C4-2B (cell line): Measurements from ENCODE around the gene HERPUD2.

Source experiments
- H3K27ac ChIP-seq: fragments of 450-650 bp; 2 replicates; pipeline ENCODE4 v1.5.1; 2017
- CTCF ChIP-seq: fragments of 450-650 bp; conservative IDR thresholded peaks from 2 replicates; pipeline ENCODE4 v1.5.1; 2017; ENCODE audit warnings: mild to moderate bottlenecking
- ZFX ChIP-seq: fragments of 450-650 bp; IDR thresholded peaks from 2 replicates; pipeline ENCODE4 v1.6.1; 2017

The HERPUD2 gene

DNA sequence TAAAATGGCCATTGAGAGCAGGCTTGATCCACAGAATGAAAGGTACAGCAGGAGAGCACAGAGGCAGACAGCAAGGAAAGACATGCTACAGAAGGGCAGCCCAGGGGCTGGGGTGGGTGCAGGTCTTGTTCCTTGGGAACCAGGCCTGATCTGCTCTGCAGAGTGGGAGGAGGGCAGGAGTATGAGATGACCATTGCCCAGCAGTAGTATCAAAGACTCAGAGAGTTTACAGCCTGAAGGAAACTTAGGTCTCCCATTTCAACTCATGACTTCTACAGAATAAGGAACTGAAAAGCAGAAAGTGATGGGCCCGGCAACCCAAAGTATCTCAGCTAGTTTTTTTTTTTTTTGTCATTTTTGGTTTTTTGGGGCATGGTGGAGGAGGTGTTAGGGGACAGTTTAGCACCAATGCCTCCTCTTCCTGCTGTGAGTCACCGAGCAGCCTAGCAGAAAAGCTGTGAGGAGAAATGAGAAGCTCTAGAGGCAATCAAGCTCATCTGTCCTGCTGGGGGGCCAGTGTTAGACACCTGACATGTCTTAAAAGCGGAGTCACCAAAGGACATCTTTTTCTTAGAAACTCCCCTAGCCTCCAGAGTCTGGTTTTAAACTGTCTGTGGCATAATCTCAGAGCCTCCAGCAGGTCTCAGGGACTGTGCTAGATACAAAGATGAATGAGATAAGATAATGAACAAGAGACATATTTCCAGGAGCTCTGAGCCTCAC is 34.3 kb upstream of the HERPUD2 start:
- no peak overlapping the region for H3K27ac ChIP-seq
- TF ChIP-seq ZFX, result no peak

DNA sequence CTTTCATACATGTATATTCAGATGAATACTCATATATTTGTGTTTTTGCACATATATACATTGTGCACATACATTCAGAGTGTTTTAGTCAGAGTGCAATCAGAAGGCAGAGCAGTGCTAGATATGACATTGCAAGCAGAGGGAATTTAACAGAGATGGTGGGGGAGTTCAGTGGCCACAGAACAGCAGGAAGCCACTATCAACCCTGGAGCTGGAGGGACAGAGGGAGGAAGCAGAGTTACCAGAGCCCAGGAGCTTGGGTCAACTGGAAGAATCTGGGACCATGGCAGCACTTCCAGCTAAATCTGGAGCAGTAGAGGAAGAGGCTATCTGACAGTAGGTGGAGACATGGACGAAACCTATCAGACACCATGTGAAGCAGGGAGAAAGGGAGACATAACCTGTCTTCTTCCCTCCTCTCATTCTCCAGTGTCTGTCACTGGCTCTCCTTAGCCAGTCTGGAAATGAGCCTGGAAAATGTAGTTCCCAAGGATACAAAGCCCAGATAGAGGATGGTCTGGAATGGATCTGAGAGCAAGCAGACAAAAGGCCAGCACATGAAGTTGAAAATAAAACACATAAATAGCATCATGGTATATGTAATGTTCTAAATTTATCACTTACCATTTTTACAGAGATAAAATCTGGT is 33.6 kb upstream of the HERPUD2 start:
- no peak overlapping the region for H3K27ac ChIP-seq
- TF ChIP-seq ZFX (no peak), CTCF (no peak)

GRCh38 chr7:35727571-35727970 is 32.6 kb upstream of the HERPUD2 start:
- no peak for TF ChIP-seq CTCF
- TF ChIP-seq ZFX, result no peak
- H3K27ac ChIP-seq, result no peak overlapping the region

DNA sequence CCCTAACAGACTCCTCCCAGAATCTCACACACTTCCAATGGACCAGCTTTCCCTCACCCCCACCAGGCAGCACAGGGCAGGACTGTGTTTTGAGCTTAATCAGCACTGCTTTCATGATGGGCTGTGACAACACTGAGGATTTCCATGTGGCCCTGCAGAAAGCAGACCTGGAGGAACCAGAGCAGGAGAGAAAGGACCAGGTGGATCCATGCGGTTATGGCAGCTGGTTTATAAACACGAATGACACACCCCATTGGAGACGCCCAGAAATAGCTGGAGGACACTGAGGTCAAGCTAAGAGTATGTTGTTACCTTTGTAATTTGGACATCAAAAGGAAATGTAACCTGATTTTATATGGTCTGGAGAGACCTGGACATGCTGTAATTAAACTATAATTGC is 31.7 kb upstream of the HERPUD2 start:
- H3K27ac ChIP-seq, result no peak overlapping the region
- TF ChIP-seq CTCF (no peak), ZFX (no peak)

DNA sequence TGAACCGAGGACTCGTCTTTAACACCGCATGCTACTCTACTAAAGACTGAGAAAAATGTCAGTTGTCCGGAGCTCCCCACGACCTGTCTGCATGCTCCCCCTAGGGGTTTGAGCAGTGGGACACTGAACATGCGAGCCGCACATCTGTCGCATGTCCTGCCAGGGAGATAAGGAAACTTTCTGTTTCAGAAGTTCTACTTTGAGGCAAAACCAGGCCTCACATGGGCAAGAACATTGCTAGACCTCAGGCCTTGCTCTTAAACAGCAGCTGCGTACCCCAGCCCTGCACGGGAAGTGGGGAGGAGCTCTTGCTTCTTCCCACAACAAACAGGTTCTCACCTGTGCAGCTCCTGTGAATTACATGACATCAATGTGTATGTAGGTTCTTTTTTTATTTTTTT is 30.3 kb upstream of the HERPUD2 start:
- TF ChIP-seq CTCF (no peak), ZFX (no peak)
- no peak overlapping the region for H3K27ac ChIP-seq

- H3K27ac ChIP-seq, result no peak overlapping the region
- TF ChIP-seq CTCF (no peak), ZFX (no peak)
Observed at GRCh38 chr7:35723011-35723410, 28.1 kb upstream of the HERPUD2 start.

GRCh38 chr7:35722054-35722849 is 27.3 kb upstream of the HERPUD2 start:
- no peak overlapping the region for H3K27ac ChIP-seq
- TF ChIP-seq CTCF (no peak), ZFX (no peak)
